HG02763 (cell line): ENCODE data around the gene DOLK.
"Not testable (repeated sequence)": the region's sequence is repeated elsewhere in the genome, so short reads cannot be mapped to it uniquely, and the experiment has no call there.

ENCODE experiments used
- ATAC-seq: cut with Tn5 transposase; IDR thresholded peaks from one replicate; pipeline ENCODE4 v1.9.1; 2021; ENCODE audit warnings: mild to moderate bottlenecking, moderate library complexity; ENCODE audit not compliant: unreplicated experiment

DOLK gene

DNA sequence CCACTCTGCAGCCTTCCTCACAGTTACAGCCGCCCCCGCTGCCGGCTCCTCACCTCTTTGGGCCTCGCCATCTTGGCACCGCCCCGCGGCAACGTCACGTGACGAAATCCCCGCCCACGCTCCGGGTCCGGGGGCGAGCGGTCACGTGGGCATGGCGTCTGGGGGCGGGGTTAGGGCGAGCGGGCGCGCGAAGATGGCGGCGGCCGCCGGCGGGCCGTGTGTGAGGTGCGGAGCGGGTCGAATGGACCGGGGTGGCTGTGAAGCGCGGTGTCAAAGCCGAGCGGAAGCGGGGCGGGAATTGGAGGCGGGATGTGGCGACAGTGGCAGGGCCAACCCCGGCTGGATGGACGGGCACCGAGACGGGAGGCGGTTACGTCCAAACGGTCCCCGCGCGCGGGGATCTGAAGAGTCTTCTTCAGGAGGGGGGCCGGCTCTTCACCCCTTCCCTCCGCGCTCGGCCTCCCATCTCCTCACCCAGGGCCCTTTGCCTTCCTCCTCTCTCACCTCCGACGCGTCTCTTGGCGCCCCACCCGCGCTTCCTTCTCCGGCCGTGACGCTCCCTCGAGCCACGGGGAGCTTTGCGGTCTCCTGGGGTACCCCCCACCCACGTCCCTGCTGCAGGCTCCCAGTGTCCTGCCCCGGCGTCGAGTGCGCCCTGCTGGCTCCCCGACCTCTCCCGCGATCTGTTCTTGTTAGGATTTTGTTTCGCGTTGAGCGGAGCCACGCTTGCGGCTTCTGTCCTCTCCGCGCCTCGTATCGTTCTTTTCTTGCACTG, at the start of gene DOLK, which contains the start of gene NUP188:
TSS of gene DOLK (minus strand) at position 77 of the 775 bp plus-strand sequence. CDS start 300 bp downstream, outside the sequence.
TSS of gene NUP188 (plus strand) at position 173 of the 775 bp plus-strand sequence. CDS start at position 194, 21 bp downstream.
- peak; percentile 77 for ATAC-seq

DNA sequence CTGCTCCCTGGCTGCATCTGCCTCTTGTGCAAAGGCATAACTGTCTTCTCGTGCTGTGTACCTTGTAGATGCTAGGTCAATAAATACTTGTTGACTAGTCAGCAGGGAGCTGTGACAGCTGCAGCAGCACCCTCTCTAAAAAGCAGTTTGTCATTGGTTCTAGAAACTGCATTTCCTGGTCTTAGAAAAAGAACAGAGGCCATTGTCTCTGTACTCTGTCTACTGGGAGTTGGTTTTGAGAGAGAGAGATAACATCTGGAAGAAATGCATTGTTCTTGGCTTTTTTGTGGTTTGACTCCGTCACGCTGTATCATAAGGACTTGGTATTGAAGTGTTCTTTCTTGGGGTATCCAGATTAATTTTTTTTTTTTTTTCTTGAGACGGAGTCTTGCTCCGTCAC, 48.4 kb upstream of the DOLK start:
- ATAC-seq, result no peak

DNA sequence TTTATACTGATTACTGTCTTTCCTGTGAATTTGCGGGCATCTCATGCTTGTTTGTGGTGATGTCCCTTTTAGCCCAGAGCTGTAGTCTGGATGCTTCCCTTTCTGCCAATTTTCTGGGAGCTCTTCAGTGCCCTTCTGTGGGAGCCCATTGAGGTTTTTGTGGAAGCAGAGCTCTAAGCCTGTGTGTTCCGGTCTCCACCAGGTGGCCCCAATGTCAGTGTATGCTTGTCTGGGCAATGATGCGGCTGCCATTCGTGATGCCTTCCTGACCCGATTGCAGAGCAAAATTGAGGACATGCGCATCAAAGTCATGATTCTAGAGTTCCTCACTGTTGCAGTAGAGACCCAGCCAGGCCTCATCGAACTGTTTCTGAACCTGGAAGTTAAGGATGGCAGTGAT, 45.6 kb upstream of the DOLK start:
- no peak for ATAC-seq

DNA sequence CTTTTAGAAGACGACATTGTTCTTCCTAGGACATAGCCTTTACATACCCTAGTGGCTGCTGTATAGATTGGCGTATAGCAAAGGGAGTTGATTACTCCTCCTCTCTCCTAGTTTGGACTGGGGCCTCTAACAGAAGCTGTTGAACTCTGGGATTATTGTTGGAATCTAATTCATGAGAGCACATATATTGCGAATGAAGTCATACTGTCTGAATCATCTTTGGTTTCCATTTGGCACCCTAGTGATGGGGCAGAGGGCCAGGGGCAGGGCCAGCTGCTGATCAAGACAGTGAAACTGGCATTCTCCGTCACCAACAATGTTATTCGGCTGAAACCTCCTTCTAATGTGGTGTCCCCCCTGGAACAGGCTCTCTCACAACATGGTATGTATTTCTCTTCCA, 40.4 kb upstream of the DOLK start:
- no peak for ATAC-seq

DNA sequence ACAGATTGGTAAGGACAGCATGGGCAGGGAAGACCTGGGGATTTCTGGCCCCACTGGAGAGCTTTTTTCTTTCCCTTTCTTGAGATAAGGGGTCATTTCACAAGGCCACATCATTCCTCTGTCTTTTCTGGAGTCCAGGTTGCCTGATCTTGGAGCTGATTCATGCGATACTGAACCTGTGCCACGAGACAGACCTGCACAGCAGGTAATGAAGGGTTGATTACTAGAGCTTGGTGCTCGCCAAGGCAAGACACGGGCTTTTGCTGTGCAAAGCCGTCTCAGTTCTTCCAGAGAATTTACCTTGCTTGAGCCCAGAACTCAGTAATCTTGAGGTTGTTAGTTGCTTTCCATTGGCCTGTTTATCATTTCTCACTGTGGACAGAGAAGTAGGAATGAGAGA, 39.3 kb upstream of the DOLK start:
- ATAC-seq, result no peak

DNA sequence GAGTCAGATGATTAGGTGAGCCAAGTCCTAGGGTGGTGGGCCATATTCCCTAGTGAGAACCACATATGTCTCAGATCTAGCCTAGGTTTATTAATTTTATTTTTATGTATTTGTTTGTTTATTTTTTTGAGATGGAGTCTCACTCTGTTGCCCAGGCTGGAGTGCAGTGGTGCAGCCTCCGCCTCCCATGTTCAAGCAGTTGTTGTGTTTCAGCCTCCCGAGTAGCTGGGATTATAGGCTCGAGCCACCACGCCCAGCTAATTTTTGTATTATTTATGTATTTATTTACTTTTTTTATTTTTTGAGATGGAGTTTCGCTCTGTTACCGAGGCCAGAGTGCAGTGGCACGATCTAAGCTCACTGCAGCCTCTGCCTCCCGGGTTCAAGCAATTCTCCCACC, 36.1 kb upstream of the DOLK start:
- no peak for ATAC-seq

DNA sequence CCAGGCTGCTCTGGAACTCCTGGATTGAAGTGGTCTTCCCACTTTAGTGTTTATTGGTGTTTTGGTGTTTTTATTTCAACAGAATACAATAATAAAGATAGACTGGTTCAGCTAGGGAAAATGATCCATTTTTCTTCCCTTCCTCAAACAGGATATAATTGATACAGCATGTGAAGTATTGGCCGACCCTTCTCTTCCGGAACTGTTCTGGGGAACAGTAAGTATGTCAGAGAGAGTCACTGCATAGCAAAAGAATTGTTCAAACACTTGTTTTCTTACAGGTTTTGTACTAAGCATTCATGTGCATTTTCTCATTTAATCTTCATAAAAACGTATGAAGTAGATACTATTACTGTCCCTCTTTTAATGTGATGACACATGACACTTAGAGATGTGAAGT, 31.7 kb upstream of the DOLK start:
- ATAC-seq, result no peak

DNA sequence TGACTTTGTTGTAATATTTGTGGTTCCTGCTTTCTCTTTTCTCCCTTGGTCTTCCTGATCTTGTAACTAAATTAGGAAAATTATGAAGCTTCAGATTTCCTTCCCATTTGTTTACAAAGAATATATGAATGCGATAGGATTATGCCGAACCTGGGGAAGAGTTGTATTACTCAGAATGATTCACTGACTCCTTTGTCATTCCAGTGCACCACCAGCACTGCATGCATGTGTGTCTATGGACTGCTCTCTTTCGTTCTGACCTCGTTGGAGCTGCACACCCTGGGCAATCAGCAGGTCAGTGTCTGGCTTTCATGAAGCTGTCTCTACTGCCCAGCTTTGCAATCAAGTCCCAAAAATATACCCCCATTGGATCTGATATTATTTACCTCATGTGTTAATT, 25.6 kb upstream of the DOLK start:
- ATAC-seq, result no peak

DNA sequence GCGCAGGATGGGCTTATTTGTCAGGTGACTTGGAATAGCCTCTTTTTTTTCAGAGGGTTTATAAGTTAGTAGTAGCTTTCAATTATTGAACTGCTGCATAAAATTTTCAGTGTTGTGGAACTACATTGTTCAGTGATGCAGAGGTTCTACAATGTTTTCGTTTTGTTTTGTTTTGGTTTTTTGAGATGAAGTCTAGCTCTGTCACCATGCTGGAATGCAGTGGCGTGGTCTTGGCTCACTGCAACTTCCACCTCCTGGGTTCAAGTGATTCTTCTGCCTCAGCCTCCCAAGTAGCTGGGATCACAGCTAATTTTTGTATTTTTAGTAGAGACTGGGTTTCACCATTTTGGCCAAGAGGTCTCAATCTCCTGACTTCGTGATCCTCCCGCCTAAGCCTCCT, 22.1 kb upstream of the DOLK start:
- no peak for ATAC-seq

DNA sequence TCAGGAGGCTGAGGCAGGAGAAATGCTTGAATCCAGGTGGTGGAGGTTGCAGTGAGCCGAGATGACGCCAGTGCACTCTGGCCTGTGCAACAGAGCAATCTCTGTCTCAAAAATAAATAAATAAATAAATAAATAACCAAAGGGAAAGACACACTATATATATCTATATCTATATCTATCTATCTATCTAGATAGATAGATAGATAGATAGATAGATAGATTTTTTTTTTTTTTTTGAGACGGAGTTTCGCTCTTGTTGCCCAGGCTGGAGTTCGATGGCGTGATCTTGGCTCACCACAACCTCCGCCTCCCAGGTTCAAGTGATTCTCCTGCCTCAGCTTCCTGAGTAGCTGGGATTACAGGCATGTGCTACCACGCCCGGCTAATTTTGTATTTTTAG, 14.0 kb upstream of the DOLK start:
- ATAC-seq, result not testable (repeated sequence)

DNA sequence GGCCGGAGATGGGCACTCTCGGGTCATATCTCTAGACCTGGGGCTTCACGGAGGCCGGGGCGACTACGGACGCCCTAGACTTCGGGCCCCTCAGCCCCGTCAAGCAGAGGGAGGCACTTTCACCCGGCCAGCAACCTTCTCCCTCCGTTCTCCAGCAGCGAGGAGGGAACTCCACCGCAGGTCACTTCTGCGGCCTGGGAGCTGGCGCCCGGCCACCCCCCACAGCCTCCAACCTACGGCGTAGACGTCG, 201 bp downstream of the DOLK start:
- no peak for ATAC-seq

DNA sequence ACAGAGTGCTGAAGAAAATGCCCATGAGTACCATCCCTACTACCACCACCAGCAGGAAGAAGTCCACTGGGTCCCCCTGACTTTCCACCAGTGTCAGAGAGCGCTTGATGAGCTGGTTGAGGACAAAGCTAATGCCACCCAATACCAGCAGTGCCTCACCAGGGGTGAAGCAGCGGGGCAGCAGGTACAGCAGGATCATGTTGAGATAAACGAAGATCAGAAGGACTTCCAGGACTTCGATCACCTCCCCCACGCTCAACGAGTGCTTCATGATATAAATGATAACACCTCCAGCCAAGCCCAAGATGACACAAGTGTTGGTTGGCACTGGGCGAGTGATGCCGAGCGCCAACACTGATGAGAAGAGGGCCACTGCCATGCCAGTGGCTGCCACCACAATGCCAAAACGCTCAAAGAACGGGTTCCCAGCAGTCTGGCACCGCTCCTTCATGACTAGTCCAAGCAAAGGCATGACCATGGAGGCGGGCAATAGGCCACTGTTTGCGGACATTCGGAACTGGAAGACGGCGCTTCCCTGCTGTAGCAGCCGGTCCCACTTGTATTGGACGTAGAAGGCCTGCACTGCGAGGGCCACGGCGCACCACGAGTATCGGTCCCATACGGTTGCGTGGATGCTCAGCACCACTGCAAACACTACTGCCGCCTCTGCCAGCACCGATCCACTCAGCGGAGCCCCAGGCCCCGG, 679 bp downstream of the DOLK start:
- ATAC-seq, result peak; percentile 15

DNA sequence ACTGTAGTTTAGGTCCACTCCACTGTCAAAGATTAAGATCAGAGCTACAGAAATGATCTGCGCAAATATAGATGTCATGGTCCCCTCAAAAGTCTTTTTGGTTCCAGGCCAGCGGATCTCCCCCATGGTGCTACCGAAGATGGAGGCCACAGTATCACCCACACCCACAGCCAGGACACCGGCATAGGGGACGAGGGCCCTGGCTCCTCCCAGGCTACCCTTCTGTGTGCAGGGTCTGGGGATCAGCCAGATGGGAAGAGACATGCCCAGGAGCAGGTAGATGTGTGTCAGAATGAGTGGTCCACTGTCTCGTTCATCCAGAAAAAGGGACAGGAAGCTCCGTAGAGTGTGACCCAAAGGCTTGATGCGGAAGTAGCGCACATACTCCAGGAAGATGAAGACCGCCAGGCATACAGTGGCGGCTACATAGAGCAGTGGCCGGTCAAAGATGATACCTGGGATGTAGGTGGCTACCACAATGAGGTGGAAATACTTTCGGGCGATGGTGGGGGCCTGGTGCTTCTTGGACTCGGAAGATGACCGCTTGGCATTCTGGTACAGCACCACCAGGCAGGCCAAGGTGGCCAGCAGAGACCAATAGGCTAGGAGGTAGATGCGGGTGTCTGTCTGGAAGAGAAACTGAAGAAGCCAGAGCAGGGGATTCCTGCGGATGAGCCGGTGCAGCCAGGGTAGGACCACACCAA, 1.5 kb downstream of the DOLK start:
- ATAC-seq, result no peak

DNA sequence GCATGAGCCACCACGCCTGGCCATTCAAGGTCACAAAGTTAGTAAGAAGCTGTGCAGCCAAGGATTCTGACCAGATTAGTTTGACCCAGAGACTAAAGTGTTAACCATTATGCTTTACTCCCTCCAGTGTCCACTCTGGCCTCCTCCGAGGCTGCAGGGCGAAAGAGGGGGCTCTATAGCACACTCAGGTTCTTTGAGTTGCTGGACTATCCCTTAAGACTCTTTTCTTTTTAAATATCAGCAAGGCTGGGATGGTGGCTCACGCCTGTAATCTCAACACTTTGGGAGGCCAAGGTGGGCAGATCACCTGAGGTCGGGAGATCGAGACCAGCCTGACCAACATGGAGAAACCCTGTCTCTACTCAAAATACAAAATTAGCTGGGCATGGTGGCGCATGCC, 2.4 kb downstream of the DOLK start:
- ATAC-seq, result not testable (repeated sequence)

DNA sequence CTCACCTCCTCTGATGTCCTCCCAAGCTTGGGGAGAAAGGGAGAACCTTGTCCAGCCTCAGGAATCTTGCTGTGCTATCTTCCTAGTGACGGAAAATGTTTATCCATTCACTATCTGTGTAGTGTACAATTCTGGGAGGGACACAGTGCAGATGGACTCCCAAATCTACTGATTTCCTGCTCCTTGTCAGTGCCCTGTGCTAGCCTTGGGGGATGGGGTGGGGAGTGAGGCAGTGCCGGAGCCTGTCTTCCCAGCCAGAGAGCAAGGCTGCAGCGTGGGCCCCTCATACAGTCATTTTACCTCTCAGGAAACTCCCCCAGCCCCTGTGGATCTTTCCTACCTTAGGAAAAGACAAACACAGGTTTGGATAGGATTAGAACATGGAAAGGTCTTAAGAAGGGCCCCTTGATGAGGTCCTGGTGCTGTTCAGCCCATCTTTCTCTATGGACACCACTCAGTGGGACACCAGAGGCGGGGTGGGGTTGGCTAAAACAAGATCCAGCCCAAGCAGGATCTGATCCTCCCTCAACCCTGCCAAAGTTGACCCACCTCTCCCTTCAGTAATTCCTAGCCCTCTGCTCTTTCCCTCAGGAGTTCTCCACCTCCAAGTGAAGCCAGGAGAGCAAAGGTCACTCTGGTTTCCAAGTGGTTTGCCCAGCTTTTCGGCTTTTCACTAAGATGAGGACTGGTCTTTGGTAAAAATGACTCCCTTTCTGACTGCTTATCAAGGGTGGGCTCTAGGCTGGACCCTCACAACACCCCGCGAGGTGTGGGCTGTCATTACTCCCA, 3.4 kb downstream of the DOLK start:
- no peak for ATAC-seq

DNA sequence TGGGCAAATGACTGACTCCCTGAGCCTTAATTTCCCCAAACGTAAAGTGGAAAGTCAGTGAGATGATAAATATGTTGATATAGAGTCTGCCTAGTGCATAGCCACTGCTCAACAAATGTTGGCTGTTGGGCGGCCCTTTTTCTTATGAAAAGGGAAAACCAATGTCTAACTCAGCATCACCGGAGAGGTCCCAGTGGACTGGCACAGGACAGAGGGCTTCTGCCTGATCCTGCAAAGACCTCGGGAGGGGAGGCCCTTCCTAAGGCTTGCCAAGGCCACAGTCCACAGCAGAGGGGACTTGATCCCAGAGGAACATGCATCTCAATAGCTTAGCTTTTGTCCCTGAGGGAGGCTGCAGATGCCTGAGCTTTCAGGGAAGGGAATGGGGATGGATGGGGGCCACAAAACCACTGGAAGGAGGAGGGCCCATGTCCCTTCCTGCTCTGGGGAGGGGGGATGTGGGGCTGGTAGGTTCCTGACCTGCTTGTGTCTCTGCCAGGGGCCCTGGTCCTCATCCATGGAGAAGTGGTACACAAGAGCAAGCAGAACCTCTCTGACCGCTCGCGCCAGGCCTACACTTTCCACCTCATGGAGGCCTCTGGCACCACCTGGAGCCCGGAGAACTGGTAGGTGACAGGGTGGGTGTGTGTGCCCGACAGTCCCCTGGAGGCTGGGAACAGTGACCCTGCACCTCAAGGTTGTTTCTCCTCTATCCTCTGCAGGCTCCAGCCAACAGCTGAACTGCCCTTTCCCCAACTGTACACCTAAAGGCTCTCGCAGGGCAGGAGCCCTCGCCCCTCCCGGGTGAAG, 6.3 kb downstream of the DOLK start:
- no peak for ATAC-seq

DNA sequence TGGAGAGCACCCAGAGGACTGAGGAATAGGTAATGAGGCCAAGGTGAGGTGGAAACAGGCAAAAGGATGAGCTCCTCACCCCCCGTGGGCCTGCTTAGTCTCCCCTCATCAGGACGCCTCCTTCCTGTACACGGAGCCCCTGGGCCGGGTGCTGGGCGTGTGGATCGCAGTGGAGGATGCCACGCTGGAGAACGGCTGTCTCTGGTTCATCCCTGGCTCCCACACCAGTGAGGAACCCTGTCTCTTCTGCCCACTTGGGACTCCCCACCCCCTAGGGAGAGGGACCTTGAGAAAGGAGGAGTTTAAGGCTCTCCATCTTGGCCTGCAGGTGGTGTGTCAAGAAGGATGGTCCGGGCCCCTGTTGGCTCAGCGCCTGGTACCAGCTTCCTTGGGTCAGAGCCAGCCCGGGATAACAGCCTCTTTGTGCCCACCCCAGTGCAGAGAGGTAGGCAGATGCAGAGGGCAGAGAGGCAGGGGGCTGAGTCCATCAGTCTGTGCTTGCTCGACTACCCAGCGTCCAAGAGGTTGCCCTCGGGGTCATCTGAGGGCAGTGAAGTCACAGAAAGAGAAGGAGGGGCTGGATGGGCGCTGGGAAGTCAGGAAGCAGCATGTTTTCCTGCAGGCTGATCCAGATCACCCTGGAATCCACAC, 7.0 kb downstream of the DOLK start:
- no peak for ATAC-seq

DNA sequence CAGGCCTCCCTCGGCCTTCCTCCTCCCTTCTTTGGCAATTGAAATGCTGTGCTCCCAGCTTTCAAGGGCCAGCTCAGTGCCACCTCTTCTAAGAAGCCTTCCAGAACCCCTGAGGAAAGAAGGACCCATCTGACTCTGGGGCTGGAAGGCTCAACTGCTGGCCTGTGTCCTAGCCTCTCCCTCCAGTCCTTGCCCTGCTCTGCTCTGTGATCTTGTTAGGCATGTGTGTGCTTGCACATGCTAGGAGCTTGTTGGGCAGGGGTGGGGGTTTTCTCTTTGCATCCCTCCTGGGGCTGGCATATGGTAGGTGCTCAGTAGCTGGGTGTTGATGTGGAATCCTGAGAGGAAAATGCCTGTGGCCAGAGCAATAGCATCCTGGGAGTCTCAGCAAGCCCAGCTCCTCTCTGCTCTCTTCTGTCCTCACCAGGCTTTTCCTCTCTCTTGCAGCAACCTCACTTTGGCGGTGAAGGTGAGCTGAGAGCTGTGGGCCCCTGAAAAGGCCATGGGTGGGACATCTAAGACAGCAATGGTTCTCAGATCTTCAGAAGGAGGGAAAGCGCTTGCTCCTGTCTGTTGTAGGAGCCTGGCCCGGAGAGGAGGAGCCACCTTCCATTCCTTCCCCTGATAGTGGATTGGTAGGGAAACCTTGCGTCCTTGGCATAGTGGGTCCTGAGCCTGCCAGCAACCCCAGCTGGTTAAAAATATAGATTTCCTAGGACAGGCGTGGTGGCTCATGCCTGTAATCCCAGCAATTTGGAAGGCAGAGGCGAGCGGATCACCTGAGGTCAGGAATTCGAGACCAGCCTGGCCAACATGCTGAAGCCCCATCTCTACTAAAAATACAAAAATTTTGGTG, 9.9 kb downstream of the DOLK start:
- ATAC-seq, result no peak
